ENCODE measurements around the gene ATP2A1.

ATP2A1 gene

GRCh38 chr16:28872952-28873351 lies 5.3 kb upstream of the ATP2A1 start:
- no peak for TF ChIP-seq CTCF (conservative IDR thresholded peaks at IDR 0.05; ENCODE audit: low read length)
- no peak for DNase-seq (ENCODE audit: low read depth)
- no peak overlapping the region for H3K4me3 ChIP-seq (ENCODE audit: low read length)

GRCh38 chr16:28873543-28874201 lies 4.6 kb upstream of the ATP2A1 start:
- peak; percentile 59 for TF ChIP-seq CTCF (conservative IDR thresholded peaks at IDR 0.05; ENCODE audit: low read length)
- H3K4me3 ChIP-seq (ENCODE audit: low read length), result no peak overlapping the region
- DNase-seq (ENCODE audit: low read depth), result no peak

- H3K4me3 ChIP-seq (ENCODE audit: low read length), result no peak overlapping the region
- TF ChIP-seq CTCF (conservative IDR thresholded peaks at IDR 0.05; ENCODE audit: low read length), result no peak
- DNase-seq (ENCODE audit: low read depth), result no peak
Observed at GRCh38 chr16:28874406-28874805, 3.9 kb upstream of the ATP2A1 start.

- no peak overlapping the region for H3K4me3 ChIP-seq (ENCODE audit: low read length)
- DNase-seq (ENCODE audit: low read depth), result no peak
- TF ChIP-seq CTCF (conservative IDR thresholded peaks at IDR 0.05; ENCODE audit: low read length), result no peak
Observed at GRCh38 chr16:28875134-28876018, 2.9 kb upstream of the ATP2A1 start.

- no peak for DNase-seq (ENCODE audit: low read depth)
- no peak for TF ChIP-seq CTCF (conservative IDR thresholded peaks at IDR 0.05; ENCODE audit: low read length)
- no peak overlapping the region for H3K4me3 ChIP-seq (ENCODE audit: low read length)
Observed at GRCh38 chr16:28876019-28876659, 2.1 kb upstream of the ATP2A1 start.

GRCh38 chr16:28876973-28877654 lies 1.2 kb upstream of the ATP2A1 start:
- TF ChIP-seq CTCF (conservative IDR thresholded peaks at IDR 0.05; ENCODE audit: low read length), result no peak
- no peak for DNase-seq (ENCODE audit: low read depth)
- H3K4me3 ChIP-seq (ENCODE audit: low read length), result no peak overlapping the region

Data from AG10803 (cell line).